SU-DHL-6 (cell line): ENCODE measurements around the gene SPARC.

ENCODE experiments used
- CTCF ChIP-seq: fragments of 200-600 bp; sonication (generic); IDR thresholded peaks from one replicate; pipeline ENCODE4 v1.5.1; 2017; ENCODE audit warnings: antibody characterized with exemption, mild to moderate bottlenecking, low read length, moderate library complexity; ENCODE audit not compliant: insufficient read depth, poor library complexity, severe bottlenecking
- EZH2phosphoT487 ChIP-seq: fragments of 200-600 bp; sonication (generic), shearing (Covaris generic); conservative IDR thresholded peaks from 2 replicates; pipeline ENCODE4 v1.6.1; 2018; ENCODE audit warnings: mild to moderate bottlenecking, antibody characterized with exemption, low read length, moderate library complexity, mixed read lengths

- no peak for TF ChIP-seq CTCF
- no peak for TF ChIP-seq EZH2phosphoT487
These were observed 30.4 kb downstream of the SPARC start for GRCh38 chr5:151656311-151656710.
